GM12865 (cell line): ENCODE data around the gene ADSS1.

ENCODE experiments used
- DNase-seq: peaks from one replicate; pipeline ENCODE4 v3.0.0; 2010; ENCODE audit warnings: low read depth
- H3K4me3 ChIP-seq: 2 replicates; pipeline ENCODE4 v1.5.1; 2011; ENCODE audit warnings: mild to moderate bottlenecking, low read depth, low read length, control low read depth
- CTCF ChIP-seq: IDR thresholded peaks from 2 replicates; pipeline ENCODE4 v1.5.1; 2011; ENCODE audit warnings: low read length, control low read depth, low read depth, inconsistent platforms; ENCODE audit not compliant: insufficient read depth; ENCODE audit errors: missing control alignments

Gene ADSS1

GRCh38 chr14:104782808-104783139 lies 58.7 kb downstream of the ADSS1 start:
- TF ChIP-seq CTCF = no peak
- DNase-seq = no peak
- H3K4me3 ChIP-seq = no peak overlapping the region

GRCh38 chr14:104783484-104784217 lies 59.6 kb downstream of the ADSS1 start:
- no peak for TF ChIP-seq CTCF
- no peak for DNase-seq
- no peak overlapping the region for H3K4me3 ChIP-seq

- TF ChIP-seq CTCF = no peak
- DNase-seq = no peak
- no peak overlapping the region for H3K4me3 ChIP-seq
Observed at GRCh38 chr14:104784218-104784568, 60.2 kb downstream of the ADSS1 start.

- no peak for TF ChIP-seq CTCF
- DNase-seq = no peak
- no peak overlapping the region for H3K4me3 ChIP-seq
Observed at GRCh38 chr14:104784846-104785707, 61.0 kb downstream of the ADSS1 start.

GRCh38 chr14:104785708-104786080 lies 61.7 kb downstream of the ADSS1 start:
- no peak for TF ChIP-seq CTCF
- DNase-seq = no peak
- H3K4me3 ChIP-seq = no peak overlapping the region

- H3K4me3 ChIP-seq = no peak overlapping the region
- no peak for TF ChIP-seq CTCF
- no peak for DNase-seq
Observed at GRCh38 chr14:104786091-104786586, 62.1 kb downstream of the ADSS1 start.
